NCI-H510A treated with DMSO at 0.1 percent for 48 hours (cell line): Measurements from ENCODE around the gene HOXD3.
A peak's percentile ranks its signal among the peaks of the same experiment; 100 is the strongest.

ENCODE experiments used
- DNase-seq: peaks from one replicate; lab custom pipeline; 2025; lab: John Stamatoyannopoulos, UW

Gene HOXD3

DNA sequence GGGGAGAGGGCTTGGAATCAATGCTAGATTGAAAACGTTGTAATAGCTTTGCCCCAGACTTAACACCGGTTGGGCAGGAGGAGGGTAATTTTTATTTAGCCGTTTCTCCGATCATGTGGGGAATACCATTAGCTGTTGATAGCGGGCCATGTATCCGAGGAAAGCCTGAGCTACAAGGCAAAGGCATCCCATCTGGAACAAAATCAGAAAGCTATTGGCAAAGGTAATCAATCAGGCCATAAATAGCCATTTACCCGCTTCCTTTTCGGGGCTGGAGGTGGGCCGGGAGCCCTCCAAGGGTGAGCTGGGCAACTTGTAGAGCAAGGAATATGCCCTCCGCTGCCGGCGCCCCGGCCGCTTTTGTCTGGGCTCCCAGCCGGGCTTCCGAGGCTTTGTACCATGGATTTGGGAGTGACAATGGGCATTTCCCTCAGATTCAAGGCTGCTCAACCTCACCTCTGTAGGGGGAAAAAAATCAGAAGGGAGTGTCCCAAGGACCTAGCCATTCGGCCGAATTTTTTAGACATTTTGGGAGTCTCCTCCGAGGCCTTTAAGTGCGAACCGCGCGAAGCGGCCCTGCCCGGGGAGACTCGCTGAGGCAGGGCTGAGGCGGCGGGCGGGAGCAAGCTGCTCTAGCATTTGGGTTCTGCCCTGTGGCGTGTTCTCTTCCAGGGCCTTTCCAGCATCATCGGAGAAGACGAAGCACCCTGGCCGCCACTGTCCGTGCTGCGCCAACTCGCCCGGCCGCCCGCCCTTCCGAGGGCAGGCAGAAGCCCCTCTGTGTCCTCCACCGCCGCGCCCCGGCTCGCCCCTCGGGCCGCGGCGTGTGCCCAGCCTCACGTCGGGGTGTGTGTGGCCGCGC lies 35.7 kb upstream of the HOXD3 start:
- DNase-seq, result no peak

DNA sequence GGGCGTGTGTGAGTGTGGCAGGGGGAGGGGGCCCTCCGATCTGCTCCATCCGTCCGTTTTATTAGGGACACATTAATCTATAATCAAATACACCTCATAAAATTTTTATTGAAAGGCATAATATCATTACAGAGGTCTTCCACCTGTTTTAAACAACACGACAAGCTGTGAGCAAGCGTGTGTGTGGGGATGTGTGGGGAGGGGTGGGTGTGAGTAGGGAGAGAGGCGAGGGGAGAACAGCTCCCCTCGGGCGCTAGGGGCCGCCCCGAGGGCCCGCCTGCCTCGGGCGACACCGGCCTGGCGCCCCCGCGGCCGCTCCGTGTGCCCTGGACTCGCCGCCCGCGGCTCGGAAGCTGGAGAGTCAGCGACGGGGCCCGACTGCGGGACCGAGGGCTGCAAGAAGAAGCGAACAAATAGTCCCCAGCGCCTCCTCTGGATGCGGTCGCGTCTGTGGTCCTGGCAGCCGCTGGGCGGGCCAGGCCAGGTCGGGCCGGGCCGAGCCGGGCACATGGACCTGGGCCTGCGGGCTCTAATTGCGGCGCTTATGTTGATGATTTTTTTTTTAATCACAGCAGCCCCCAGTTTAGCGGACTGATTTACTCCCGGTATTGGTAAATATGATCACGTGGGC lies 34.9 kb upstream of the HOXD3 start:
- no peak for DNase-seq

DNA sequence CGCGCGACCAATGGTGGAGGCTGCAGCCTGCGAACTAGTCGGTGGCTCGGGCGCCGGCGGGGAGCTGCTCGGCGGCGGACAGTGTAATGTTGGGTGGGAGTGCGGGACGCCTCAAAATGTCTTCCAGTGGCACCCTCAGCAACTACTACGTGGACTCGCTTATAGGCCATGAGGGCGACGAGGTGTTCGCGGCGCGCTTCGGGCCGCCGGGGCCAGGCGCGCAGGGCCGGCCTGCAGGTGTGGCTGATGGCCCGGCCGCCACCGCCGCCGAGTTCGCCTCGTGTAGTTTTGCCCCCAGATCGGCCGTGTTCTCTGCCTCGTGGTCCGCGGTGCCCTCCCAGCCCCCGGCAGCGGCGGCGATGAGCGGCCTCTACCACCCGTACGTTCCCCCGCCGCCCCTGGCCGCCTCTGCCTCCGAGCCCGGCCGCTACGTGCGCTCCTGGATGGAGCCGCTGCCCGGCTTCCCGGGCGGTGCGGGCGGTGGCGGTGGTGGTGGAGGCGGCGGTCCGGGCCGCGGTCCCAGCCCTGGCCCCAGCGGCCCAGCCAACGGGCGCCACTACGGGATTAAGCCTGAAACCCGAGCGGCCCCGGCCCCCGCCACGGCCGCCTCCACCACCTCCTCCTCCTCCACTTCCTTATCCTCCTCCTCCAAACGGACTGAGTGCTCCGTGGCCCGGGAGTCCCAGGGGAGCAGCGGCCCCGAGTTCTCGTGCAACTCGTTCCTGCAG lies 34.3 kb upstream of the HOXD3 start, which contains the start of gene HOXD9:
HOXD9 (plus strand) TSS at position 37 of the 728 bp plus-strand sequence; CDS start at position 87, 50 bp downstream.
- no peak for DNase-seq

DNA sequence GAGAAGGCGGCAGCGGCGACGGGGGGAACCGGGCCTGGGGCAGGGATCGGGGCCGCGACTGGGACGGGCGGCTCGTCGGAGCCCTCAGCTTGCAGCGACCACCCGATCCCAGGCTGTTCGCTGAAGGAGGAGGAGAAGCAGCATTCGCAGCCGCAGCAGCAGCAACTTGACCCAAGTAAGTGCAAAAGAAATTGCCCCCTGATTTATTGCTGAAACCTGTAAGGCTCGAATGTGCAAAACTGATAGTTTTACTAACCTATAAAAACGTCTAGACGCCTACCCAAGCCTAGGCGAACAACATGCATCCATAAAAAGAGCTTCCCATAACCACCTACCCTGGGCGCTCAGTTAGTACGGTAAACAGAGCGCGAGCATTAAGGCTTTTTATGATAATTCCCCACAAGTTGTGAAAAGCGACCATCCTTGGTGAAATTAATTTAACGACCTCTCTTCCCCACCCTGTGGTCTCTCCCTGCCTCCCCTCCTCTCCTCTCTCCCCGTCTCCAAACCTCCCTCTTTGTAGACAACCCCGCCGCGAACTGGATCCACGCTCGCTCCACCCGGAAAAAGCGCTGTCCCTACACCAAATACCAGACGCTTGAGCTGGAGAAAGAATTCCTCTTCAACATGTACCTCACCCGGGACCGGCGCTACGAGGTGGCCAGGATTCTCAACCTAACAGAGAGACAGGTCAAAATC lies 33.5 kb upstream of the HOXD3 start:
- no peak for DNase-seq

DNA sequence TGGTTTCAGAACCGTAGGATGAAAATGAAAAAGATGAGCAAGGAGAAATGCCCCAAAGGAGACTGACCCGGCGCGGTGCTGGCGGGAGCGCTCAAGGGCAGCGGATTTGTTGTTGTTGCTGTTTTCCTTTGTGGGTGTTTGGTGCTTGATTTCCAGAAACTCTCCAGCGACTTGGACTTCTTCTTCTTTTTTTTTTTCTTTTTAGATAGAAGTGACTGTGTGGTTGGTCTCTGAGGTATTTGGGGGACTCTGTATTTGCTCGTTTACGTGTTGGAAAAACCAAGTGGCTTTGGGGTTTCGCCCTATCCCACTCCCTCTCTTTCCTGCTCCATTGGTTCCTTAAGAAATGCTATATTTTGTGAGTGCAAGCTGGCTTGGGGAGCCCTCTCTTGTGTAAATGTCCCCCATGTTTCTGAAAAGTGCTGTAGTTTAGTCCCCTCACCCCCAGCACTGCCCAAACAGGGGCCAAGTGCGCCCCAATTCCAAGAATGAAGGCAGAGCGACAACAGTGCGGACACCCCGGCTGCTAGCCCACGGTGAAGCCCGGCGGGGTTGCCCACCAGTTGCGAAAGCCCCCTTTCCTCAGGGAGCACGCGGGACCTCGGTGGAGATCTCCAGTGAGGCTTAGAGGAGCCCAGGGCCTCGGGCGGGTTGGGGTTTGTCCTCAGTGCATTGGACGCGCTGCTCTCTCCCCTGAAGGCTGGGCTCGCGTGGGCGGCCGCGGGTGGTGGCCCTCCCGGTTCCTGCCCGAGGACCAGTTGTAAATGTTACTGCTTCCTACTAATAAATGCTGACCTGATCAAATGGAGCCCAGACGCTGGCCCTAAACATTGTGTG lies 32.8 kb upstream of the HOXD3 start:
- DNase-seq, result no peak

DNA sequence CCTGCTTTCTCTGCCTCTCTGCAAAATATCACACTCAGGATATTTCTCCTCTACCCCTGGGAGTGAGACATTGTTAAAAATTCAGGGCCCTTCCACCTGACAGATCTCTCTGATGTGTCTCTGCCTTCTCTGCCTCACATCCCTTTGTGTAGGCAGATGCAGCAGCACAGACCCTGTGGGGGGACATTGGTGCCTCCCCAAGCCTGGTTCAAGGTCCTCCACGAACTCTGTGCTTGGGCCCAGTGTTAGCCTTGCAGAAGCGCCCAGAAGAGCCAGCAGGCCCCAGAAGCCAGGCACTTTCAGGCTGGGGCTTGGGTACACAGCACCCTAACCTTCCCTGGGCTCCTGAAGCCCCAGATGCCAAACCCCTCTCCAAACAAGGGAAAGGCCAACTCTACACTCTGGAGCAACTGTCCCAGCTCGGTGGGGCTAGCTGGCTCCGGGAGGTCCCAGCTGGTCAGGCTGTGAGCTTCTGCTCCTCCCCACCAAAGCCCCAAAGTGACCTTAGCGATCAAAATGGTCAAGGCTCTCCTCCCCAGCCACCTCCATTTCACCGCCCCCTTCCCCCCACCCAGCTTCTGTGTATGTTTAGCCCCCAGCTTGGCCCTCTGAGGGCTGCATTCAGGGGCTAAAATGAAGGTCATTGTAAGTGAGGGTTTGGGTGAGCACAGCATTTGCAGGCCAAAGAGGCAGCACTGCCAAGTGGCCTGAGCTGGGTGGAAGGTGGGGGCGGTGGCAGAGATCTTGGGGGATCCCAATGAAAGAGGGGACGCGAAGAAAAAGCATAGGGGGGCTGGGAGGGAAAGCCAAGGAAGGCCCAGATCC lies 31.9 kb upstream of the HOXD3 start:
- DNase-seq, result no peak

DNA sequence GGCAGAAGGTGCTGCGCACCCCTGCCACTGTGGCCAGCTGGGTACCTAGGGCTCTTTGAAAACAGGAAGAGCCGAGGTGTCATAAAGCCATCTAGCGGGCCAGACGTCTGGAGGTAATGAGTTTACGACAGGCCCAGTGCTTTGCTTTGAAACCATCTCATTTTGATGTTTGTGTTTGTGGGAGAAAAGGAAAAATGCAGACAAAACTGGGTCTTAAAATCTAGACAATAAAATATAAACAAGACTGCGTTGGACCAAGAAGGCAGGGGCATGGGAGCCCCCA lies 31.4 kb upstream of the HOXD3 start:
- DNase-seq, result no peak

DNA sequence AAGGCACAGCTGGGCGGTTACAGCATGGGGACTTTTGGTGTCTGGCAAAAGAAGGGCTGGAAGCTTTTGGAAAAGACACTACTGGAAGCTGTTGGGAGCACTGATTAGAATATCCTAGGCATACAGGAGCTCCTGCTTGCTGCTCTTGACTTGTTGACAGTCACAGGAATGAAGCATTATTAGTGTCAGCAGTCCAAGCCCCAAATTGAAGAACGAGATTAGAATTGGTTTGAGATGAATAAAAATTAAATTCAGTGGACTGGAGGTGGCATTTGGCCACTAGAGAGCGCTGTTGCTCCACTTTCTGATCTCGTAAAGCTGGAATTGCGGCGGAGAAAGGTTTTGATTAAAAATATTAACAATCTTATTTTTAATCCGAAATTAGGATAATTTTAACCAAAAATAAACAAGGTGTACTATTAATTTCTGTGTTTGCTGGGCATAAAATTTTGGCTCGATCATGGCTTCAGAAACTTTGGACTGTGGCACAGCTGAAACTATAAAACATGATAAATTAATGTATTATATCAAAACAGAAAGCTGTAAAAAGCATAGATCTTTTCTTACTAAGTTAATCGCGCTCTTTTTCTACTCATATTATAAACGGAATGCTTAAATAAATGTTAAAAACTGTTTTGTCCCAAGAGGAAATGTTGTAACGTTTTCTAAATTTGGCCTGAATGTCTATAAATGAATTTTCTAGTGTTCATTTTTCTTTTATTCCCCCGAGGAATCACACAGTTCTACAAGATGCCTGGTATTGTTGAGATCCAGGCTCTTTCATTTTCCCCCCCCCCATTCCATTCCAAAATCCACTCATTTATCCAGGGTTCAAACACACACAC lies 30.0 kb upstream of the HOXD3 start:
- DNase-seq, result peak; percentile 61

DNA sequence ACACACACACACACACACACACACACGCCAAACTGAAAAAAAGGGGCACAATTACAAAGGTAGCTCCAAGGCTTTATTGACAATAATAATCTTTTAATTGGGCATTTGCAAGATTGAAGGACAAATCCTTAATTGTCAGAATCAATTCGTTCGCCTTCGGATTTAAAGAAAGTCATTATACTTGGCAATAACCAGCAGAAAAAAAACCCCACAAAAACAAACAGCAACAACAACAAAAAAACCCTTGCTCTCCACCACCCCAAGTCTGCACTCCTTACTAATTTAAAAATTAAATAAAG lies 29.4 kb upstream of the HOXD3 start:
- DNase-seq, result no peak

DNA sequence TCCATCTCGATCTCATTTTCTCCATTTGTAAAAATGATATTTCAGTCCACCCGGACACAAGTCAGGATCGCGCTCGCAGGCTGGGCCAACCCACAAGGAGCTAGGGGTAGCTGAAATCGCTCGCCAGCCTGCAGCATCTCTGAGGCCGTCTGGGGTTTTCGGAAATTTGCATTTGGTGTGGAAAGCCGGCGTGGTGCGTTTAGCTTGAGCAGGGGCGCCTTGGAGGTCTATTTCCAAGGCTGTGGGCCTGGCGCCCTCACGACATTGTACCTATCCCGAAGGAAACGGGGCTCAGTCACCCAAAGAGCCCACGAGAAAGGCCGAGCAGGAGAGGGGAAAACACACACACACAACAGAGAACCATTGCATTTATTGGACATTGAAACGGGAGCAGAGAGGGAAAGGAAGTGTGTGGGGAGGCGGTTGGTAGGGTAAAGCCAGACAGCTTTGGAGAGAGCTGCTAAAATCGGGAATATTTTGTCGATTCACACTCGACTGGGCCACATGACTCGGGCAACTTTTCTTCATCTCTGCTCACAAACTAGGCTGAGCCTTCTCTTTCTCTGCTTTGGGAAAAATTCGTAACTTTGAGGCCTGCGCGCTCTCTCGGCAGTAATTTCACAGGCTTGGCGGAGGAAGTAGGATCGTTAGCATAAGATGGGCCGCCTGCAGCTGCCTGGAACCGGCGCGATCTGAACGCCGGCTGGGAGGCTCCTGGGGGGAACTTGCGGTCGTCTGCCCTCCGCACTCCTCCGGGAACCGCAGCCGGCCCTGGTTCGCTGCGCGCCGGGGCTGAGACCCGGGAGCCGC lies 28.7 kb upstream of the HOXD3 start:
- no peak for DNase-seq

DNA sequence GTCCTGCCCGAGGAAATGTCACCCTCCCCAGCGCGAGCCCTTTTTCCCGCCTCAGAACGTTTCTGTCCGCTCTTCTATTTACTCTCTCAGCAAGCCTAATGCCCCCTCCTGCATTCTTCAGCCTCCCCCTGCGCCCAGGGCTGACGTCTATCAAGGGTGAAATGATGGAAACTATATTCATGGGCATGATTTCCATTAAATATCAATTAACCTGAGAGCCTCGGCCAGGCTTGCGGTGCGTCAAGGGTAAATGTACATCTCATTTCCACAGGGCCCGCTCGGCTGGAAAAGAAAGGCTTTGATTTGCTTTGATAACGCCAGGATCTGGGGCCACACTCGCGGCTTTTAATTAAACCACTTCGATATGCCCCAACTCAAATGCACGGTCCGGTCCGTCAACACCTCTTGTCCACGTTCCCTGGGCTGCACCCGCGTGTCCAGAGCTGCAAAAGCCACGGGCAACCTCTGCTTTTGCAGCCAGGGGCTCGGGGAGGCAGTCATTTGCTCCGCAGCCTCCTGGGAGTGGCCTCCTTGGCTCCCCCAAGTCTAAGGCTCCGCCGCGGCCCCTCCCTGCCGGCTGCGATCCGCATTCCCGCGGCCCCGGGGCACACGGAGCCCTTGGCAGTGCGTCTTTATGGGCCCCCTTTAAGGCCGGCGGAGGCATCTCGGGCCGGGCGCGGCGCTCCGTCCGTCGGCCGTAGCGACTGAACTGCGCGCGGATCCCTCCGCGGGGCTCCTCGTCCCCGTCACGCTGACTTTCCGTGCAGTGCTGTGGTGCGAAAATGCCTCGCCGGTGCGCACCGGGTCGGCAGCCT lies 27.9 kb upstream of the HOXD3 start, which contains the start of gene HOXD8:
HOXD8 (plus strand) TSS at position 724 of the 815 bp plus-strand sequence. CDS start 662 bp downstream, outside the sequence.
- no peak for DNase-seq

DNA sequence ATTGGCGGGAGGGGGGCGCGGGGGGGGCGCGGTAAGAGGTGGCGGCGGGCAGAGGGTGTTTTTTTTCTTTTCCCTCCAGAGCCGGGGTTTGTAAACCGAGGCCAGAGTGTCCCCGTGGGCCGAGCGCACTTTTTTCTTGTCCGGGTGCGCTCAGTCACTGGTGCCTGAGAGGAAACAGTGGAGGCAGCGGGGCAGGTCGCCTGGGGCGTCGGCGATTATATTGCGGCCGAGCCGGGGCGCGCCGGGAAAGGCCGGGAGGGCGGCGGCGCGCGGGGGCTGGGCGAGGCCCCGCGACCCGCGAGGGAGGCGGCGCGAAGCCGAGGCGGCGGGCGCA lies 27.3 kb upstream of the HOXD3 start:
- DNase-seq, result no peak

DNA sequence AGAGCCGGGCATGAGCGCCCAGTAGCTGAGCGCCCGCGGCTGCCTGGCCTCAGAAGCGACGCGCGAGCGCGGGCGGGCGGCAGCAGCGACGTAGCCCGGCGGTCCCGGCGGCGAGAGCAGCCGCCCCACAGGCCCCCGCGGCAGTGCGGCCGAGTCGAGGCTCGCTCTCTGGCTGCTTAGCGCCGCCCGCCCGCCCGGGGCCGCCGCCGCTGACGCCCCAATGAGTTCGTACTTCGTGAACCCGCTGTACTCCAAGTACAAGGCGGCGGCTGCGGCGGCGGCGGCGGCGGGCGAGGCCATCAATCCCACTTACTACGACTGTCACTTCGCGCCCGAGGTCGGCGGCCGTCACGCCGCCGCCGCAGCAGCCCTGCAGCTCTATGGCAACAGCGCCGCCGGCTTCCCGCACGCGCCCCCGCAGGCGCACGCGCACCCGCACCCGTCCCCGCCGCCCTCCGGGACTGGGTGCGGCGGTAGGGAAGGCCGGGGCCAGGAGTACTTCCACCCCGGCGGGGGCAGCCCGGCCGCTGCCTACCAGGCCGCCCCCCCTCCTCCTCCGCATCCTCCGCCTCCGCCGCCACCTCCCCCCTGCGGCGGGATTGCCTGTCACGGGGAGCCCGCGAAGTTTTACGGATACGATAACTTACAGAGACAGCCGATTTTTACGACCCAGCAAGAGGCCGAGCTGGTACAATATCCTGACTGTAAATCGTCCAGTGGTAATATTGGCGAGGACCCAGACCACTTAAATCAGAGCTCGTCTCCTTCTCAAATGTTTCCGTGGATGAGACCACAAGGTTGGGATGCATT lies 26.8 kb upstream of the HOXD3 start:
- no peak for DNase-seq

DNA sequence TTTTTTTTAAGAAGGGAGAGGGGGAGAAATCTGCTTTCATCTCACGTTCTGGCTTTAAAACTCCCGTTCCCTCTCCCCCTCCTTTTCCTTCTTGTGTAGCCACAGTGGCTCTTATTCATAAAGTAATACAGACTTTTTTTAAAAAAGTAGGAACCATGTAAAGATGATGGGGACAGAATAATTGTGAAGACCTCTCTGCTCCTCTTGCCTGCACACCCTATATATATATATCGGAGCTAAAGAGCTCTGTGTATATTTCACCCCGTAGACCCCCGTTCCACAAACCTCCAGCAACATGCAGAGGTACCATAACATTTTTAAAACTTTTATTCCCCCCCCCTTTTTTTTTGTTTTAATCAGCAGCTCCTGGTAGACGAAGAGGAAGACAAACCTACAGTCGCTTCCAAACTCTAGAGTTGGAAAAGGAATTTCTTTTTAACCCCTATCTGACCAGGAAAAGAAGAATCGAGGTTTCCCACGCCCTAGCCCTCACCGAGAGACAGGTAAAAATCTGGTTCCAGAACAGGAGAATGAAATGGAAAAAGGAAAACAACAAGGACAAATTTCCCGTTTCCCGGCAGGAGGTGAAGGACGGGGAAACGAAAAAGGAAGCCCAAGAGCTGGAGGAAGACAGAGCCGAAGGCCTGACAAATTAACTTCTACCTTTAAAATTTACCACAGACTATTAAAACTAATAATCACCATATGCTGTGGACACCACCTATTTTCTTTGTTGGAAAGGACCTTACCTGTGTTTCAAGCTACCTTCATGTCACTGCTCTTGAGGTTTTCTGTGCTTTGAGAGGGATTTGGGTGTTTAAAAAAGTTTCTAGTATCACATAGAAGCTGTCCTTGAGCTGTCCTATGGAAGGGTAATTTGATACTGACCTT lies 25.9 kb upstream of the HOXD3 start:
- DNase-seq, result no peak

DNA sequence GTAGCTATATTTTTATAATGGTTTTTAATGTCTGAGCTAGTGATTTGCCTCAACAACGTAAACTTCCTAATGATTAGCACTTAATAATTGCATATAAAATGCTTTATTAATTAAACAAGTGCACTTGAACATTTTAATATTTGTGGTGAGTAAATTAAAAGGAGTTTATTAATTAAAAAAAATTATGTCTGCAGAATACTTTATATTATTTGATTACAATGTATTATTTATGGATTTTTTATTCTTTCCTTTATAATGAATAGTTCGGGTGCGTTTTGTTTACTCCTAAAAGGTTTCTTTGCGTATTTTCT lies 25.3 kb upstream of the HOXD3 start:
- no peak for DNase-seq
